SK-N-SH (cell line): ENCODE measurements around the gene SEC11A. TPM values are rescaled to one million over a fixed set of nuclear protein-coding genes. Genes with fewer than 3 reads are reported as not detected.

Experiments
- CTCF ChIA-PET: fragments of 300-600, 350-600 bp; formaldehyde crosslinking; extraction: SDS; loops from one replicate; lab custom pipeline; 2021; lab: Yijun Ruan, JAX
- POLR2A ChIA-PET: fragments of 350-600 bp; sonication (Branson Sonifier 250); formaldehyde crosslinking; extraction: SDS; loops from one replicate; lab custom pipeline; 2020; ENCODE audit warnings: antibody characterized with exemption, inconsistent platforms; lab: Yijun Ruan, JAX
- DNase-seq: peaks from one replicate; pipeline ENCODE4 v3.0.0; 2012
- H2AFZ ChIP-seq: fragments of 200-600 bp; sonication (generic); 2 replicates; pipeline ENCODE4 v1.8.1; 2016; ENCODE audit warnings: antibody characterized with exemption, mild to moderate bottlenecking, low read depth
- H3F3A ChIP-seq: fragments of 200-600 bp; sonication (generic); replicated peaks from 2 replicates; pipeline ENCODE3; 2016; ENCODE audit warnings: antibody characterized with exemption, mild to moderate bottlenecking; ENCODE audit not compliant: insufficient read depth
- H3K27ac ChIP-seq, 2 experiments: fragments of 200-500 bp in 1 of 2; fragments of 200-600 bp in 1 of 2; sonication (Bioruptor generic) in 1 of 2; sonication (generic), shearing (Covaris generic) in 1 of 2; 2 replicates each; pipeline versions ENCODE4 v1.5.1 to v1.6.1; 2014 to 2016; ENCODE audit warnings: low read depth in 2 of 2, inconsistent platforms in 1 of 2, low read length in 1 of 2, mild to moderate bottlenecking in 1 of 2, mixed read lengths in 1 of 2
- H3K27me3 ChIP-seq: fragments of 200-600 bp; sonication (generic), shearing (Covaris generic); 2 replicates; pipeline ENCODE4 v1.6.1; 2016; ENCODE audit warnings: mixed run types; ENCODE audit not compliant: insufficient read depth
- H3K36me3 ChIP-seq, 2 experiments: fragments of 200-500 bp in 1 of 2; fragments of 200-600 bp in 1 of 2; sonication (Bioruptor generic) in 1 of 2; sonication (generic) in 1 of 2; replicated peaks in 1 of 2; 2 replicates each; pipeline versions ENCODE3 to v1.5.1; 2014 to 2016; ENCODE audit warnings: low read length in 1 of 2, mild to moderate bottlenecking in 1 of 2; ENCODE audit not compliant: insufficient read depth in 2 of 2, control insufficient read depth in 1 of 2
- H3K4me1 ChIP-seq, 2 experiments: fragments of 200-500 bp in 1 of 2; fragments of 200-600 bp in 1 of 2; sonication (Bioruptor generic) in 1 of 2; sonication (generic), shearing (Covaris generic) in 1 of 2; 2 replicates each; pipeline versions ENCODE4 v1.5.1 to v1.6.1; 2014 to 2016; ENCODE audit warnings: low read depth in 1 of 2, low read length in 1 of 2, mixed run types in 1 of 2; ENCODE audit not compliant: insufficient read depth in 2 of 2, control insufficient read depth in 1 of 2
- H3K4me2 ChIP-seq: fragments of 200-600 bp; sonication (generic), shearing (Covaris generic); 2 replicates; pipeline ENCODE4 v1.6.1; 2017; ENCODE audit warnings: mixed run types
- H3K4me3 ChIP-seq, 2 experiments: fragments of 200-500 bp in 1 of 2; fragments of 200-600 bp in 1 of 2; sonication (Bioruptor generic) in 1 of 2; sonication (generic), shearing (Covaris generic) in 1 of 2; 2 replicates each; pipeline versions ENCODE4 v1.5.1 to v1.8.1; 2014 to 2016; ENCODE audit warnings: low read depth in 2 of 2, inconsistent platforms in 1 of 2, low read length in 1 of 2, mild to moderate bottlenecking in 1 of 2, mixed read lengths in 1 of 2, moderate library complexity in 1 of 2
- H3K79me2 ChIP-seq: fragments of 200-600 bp; sonication (generic); 2 replicates; pipeline ENCODE4 v1.8.1; 2017; ENCODE audit warnings: mild to moderate bottlenecking; ENCODE audit not compliant: insufficient read depth
- H3K9ac ChIP-seq: fragments of 200-600 bp; sonication (generic); 2 replicates; pipeline ENCODE4 v1.6.1; 2017; ENCODE audit warnings: mixed run types
- H3K9me2 ChIP-seq: fragments of 200-600 bp; sonication (generic); 2 replicates; pipeline ENCODE4 v1.6.1; 2017; ENCODE audit warnings: mixed run types
- H3K9me3 ChIP-seq: fragments of 200-600 bp; sonication (generic); 2 replicates; pipeline ENCODE4 v1.6.1; 2017; ENCODE audit warnings: mixed run types, mild to moderate bottlenecking, moderate library complexity
- H4K20me1 ChIP-seq: fragments of 200-600 bp; sonication (generic); 2 replicates; pipeline ENCODE4 v1.6.1; 2017; ENCODE audit warnings: mild to moderate bottlenecking, mixed run types; ENCODE audit not compliant: insufficient read depth
- ELF1 ChIP-seq: IDR thresholded peaks from 2 replicates; pipeline ENCODE4 v1.4.0; 2012
- EP300 ChIP-seq, 2 experiments: IDR thresholded peaks; 2 replicates each; pipeline versions ENCODE4 v1.4.0 to v1.6.1; 2012; ENCODE audit warnings: borderline replicate concordance in 1 of 2, low read depth in 1 of 2, low read length in 1 of 2
- FOSL2 ChIP-seq: IDR thresholded peaks from 2 replicates; pipeline ENCODE4 v1.4.0; 2012; ENCODE audit warnings: low read depth, mild to moderate bottlenecking, moderate library complexity, borderline replicate concordance
- FOXJ3 ChIP-seq: sonication (generic); formaldehyde crosslinking; IDR thresholded peaks from 2 replicates; pipeline ENCODE4 v1.5.1; 2020; ENCODE audit warnings: mild to moderate bottlenecking, missing genetic modification reagents
- FOXM1 ChIP-seq: IDR thresholded peaks from 2 replicates; pipeline ENCODE4 v1.4.0; 2012; ENCODE audit warnings: low read depth, mild to moderate bottlenecking
- GATA2 ChIP-seq: sonication (generic); formaldehyde crosslinking; IDR thresholded peaks from 2 replicates; pipeline ENCODE4 v1.5.0; 2020; ENCODE audit warnings: mild to moderate bottlenecking, missing genetic modification reagents
- IRF3 ChIP-seq: fragments of 150-350 bp; IDR thresholded peaks from 2 replicates; pipeline ENCODE4 v1.6.1; 2016; ENCODE audit warnings: mild to moderate bottlenecking, low read depth, low read length
- NFIC ChIP-seq: IDR thresholded peaks from 2 replicates; pipeline ENCODE4 v1.4.0; 2012; ENCODE audit warnings: borderline replicate concordance
- RAD21 ChIP-seq: IDR thresholded peaks from 2 replicates; pipeline ENCODE4 v1.6.1; 2012; ENCODE audit warnings: mild to moderate bottlenecking, low read length
- RFX5 ChIP-seq: IDR thresholded peaks from 2 replicates; pipeline ENCODE4 v1.6.1; 2012; ENCODE audit warnings: mild to moderate bottlenecking, improper control_type of control experiment, low read length
- SMC3 ChIP-seq: IDR thresholded peaks from 2 replicates; pipeline ENCODE4 v1.6.1; 2012; ENCODE audit warnings: low read depth, low read length, improper control_type of control experiment
- TEAD4 ChIP-seq: IDR thresholded peaks from 2 replicates; pipeline ENCODE4 v1.4.0; 2012; ENCODE audit warnings: mild to moderate bottlenecking, borderline replicate concordance; ENCODE audit not compliant: insufficient read depth
- USF2 ChIP-seq: fragments of 150-350 bp; IDR thresholded peaks from 2 replicates; pipeline ENCODE4 v1.6.1; 2017; ENCODE audit warnings: antibody characterized with exemption, low read length, low read depth, borderline replicate concordance
- YY1 ChIP-seq: IDR thresholded peaks from 2 replicates; pipeline ENCODE4 v1.4.0; 2012; ENCODE audit warnings: low read depth, mild to moderate bottlenecking
- WGBS: methylation state at CpG from one replicate; pipeline ENCODE4 v1.1.6; 2017; ENCODE audit warnings: low lambda C conversion rate; 5-methylcytosine and 5-hydroxymethylcytosine counted together
- polyA plus RNA-seq, 3 experiments: library from polyadenylated mRNA; depleted of rRNA; stranded (reverse); fragments of >200 nt; gene quantifications; 2 replicates each; pipeline ENCODE4 v1.2.3, GENCODE V29; 2012
- TF ChIP-seq, protein P1 (sequence below): IDR thresholded peaks from 2 replicates; pipeline ENCODE4 v1.4.0; 2012; ENCODE audit warnings: low read depth, borderline replicate concordance

Gene SEC11A
- polyA plus RNA-seq, 1 of the 3 experiments (the other 2 are of a cell fraction): 107 TPM

- no peak for TF ChIP-seq IRF3
- TF ChIP-seq RAD21: no peak
- TF ChIP-seq NFIC: no peak
- no peak for TF ChIP-seq FOXM1
- no peak for TF ChIP-seq YY1
- no peak for TF ChIP-seq ELF1
- TF ChIP-seq, all 33 proteins: peak for 0
- ChIA-PET POLR2A (no interaction called here), CTCF (interaction anchor here (1.5 kb wide), 1 partner anchor 187 kb away, joined by 3 read pairs; no protein-coding TSS in a partner anchor)
- 0 out of 2 replicates have a peak, but pooled peaks cover under 1% of the 10 kb centered on the region for H3K79me2 ChIP-seq
- H3K9me2 ChIP-seq: no peaks in the 10 kb centered on the region
- no peaks in the 10 kb centered on the region for H3K36me3 ChIP-seq
- 91% methylated on average over 4 of the region's 4 CpGs for WGBS
- no peak overlapping the region for H3K4me3 ChIP-seq
- H3K27me3 ChIP-seq: no peaks in the 10 kb centered on the region
- H3K4me2 ChIP-seq: no peak overlapping the region
- DNase-seq: no peak
- no peak overlapping the region for H3K9ac ChIP-seq
- H3F3A ChIP-seq: no peaks in the 10 kb centered on the region
- no peak overlapping the region for H2AFZ ChIP-seq
- no peaks in the 10 kb centered on the region for H4K20me1 ChIP-seq
- H3K4me1 ChIP-seq: no peaks in the 10 kb centered on the region
- no peak overlapping the region for H3K27ac ChIP-seq
- H3K9me3 ChIP-seq: no peaks in the 10 kb centered on the region
Measured at GRCh38 chr15:84740691-84741090, 24.8 kb upstream of the SEC11A start.

- Histone ChIP-seq H3K36me3 (no peaks in the 10 kb centered on the region), H3K27me3 (no peaks in the 10 kb centered on the region), H3K9me2 (no peaks in the 10 kb centered on the region), H3K9ac (no peak overlapping the region), H3K9me3 (no peaks in the 10 kb centered on the region), H3K4me1 (no peaks in the 10 kb centered on the region), H3K27ac (no peak overlapping the region), H3K79me2 (no peaks in the 10 kb centered on the region), H2AFZ (no peak overlapping the region), H3K4me3 (no peak overlapping the region), H3K4me2 (no peak overlapping the region), H4K20me1 (no peaks in the 10 kb centered on the region), H3F3A (no peaks in the 10 kb centered on the region)
- WGBS: 76% methylated on average over 2 of the region's 2 CpGs
- TF ChIP-seq FOXJ3 (CRISPR knock-in tag): no peak
- TF ChIP-seq TEAD4: no peak
- TF ChIP-seq EP300 (IDR thresholded peaks at IDR 0.05; ENCODE audit: borderline replicate concordance in 1 of 2, low read depth in 1 of 2, low read length in 1 of 2): no peak
- no peak for TF ChIP-seq SMC3
- TF ChIP-seq, protein P1, sequence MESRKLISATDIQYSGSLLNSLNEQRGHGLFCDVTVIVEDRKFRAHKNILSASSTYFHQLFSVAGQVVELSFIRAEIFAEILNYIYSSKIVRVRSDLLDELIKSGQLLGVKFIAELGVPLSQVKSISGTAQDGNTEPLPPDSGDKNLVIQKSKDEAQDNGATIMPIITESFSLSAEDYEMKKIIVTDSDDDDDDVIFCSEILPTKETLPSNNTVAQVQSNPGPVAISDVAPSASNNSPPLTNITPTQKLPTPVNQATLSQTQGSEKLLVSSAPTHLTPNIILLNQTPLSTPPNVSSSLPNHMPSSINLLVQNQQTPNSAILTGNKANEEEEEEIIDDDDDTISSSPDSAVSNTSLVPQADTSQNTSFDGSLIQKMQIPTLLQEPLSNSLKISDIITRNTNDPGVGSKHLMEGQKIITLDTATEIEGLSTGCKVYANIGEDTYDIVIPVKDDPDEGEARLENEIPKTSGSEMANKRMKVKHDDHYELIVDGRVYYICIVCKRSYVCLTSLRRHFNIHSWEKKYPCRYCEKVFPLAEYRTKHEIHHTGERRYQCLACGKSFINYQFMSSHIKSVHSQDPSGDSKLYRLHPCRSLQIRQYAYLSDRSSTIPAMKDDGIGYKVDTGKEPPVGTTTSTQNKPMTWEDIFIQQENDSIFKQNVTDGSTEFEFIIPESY: no peak
- no peak for TF ChIP-seq RFX5
- no peak for TF ChIP-seq ELF1
- no peak for TF ChIP-seq USF2
- TF ChIP-seq GATA2: no peak
- no peak for TF ChIP-seq FOXM1
- TF ChIP-seq FOSL2: no peak
- no peak for DNase-seq
- ChIA-PET CTCF (interaction anchor here (0.7 kb wide), 1 partner anchor 178 kb away, joined by 3 read pairs; no protein-coding TSS in a partner anchor), POLR2A (no interaction called here)
Measured at GRCh38 chr15:84737005-84737404, 21.1 kb upstream of the SEC11A start.
